Measurements from ENCODE around the gene THEM5.

The THEM5 gene

DNA sequence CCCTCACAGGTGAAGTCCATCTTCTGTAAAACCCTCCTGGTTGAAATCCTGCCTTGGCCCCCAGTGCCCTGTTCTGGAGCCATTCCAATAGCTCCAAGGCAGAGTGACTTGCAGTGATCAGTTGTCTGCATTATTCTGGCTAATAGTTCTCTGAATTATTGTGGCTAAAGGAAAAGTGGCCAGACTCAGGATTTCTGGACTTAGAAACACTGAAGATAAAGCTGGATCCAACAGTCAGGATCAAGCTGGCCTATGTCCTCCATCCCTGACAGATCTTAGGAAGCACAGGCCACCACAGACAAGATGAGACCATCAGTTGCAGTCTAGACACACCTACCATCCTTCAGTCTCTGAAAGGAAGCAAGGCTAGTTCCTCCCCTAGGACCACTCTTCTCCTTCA is 13.1 kb downstream of the THEM5 start:
- H3K4me2 ChIP-seq (ENCODE audit: low read depth, low read length): peak overlapping the region; percentile 92
- peak overlapping the region; percentile 66; the same call in 1 of the 2 replicates for H3K9ac ChIP-seq (ENCODE audit: low read length)

DNA sequence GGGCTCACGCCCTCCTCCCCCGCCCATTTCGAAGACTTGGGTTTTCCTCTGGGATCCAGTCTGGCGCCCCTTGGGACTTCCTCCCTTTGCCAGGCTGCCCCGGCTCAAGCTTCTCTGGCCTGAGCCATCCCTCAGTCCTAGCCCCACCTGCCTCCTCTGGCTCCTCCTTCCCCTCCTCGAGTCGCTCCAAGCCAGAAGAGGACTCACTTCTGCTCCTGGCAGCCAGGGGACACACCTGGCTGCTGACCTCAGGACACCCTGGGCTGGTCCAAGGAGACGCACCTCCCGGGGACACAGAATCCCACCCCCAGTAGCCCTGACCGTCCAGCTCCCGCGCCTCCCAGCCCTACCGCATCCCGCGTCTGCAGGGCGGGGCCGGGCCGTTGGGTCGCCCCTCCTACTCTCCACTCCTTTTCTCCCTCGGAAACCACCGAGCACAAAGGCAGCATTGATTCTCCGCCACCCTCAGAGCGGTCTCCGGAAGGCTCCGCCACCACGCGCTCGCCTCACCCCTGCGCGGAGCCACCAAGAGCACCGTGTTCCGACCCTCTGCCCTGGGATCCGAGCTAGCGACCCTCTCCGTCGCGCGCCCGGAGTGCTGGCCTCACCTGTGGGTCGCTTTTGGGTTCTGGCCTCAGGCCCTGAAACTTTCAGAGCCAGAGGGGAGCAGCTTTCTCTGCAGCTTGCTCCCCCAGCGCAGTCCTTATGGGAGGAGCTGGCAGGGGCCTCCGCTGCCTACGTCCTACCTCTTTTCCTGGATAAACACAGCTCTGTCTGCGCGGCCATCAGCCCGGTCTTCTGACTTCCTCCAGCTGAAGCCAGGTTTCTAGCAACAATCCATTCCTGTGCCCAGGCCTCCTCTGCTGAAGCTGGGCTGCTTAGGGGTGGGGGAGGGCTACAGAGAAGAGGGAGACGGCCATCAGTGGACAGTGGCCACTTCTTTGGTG is 13.8 kb downstream of the THEM5 start, which contains the start of gene C2CD4D:
C2CD4D (minus strand) TSS at position 364 of the 947 bp plus-strand sequence. CDS start 831 bp downstream, outside the sequence.
- Histone ChIP-seq H3K27ac (ENCODE audit: low read length) (peak within 1 kb of the TSS; percentile 47; the same call in 1 of the 2 replicates), H3K9me3 (replicated peaks; ENCODE audit: insufficient read depth, low read length) (no peaks in the 10 kb centered on the region), H3K27me3 (replicated peaks; ENCODE audit: insufficient read depth, low read length) (no peaks in the 10 kb centered on the region), H3K9ac (ENCODE audit: low read length) (peak within 1 kb of the TSS; percentile 66), H3K9me2 (replicated peaks; ENCODE audit: insufficient read depth, low read length) (no peaks in the 10 kb centered on the region), H3F3A (ENCODE audit: insufficient read depth, low read length) (peaks cover 21% of the 10 kb centered on the region), H3K36me3 (replicated peaks; ENCODE audit: insufficient read depth, low read length) (no peaks in the 10 kb centered on the region), H3K4me1 (ENCODE audit: low read length) (peaks cover 29% of the 10 kb centered on the region), H2AFZ (ENCODE audit: low read length) (peak within 1 kb of the TSS; percentile 92), H3K4me2 (ENCODE audit: low read depth, low read length) (peak within 1 kb of the TSS; percentile 92), H3K79me2 (ENCODE audit: low read length) (no peaks in the 10 kb centered on the region), H4K20me1 (ENCODE audit: insufficient read depth, low read length) (no peaks in the 10 kb centered on the region), H3K4me3 (ENCODE audit: low read length) (peak within 1 kb of the TSS; percentile 75)
- DNase-seq: peak; percentile 88
- no peak for TF ChIP-seq EZH2phosphoT487 (IDR thresholded peaks at IDR 0.05; ENCODE audit: low read length)
- peak; percentile 27 for TF ChIP-seq CTCF (IDR thresholded peaks at IDR 0.05; ENCODE audit: low read length)
- TF ChIP-seq EZH2 (optimal IDR thresholded peaks at IDR 0.05; ENCODE audit: low read depth, low read length): no peak

More for the DNA sequence above, 13.1 kb downstream of the THEM5 start:
- Histone ChIP-seq H3K4me1 (ENCODE audit: low read length) (peaks cover 29% of the 10 kb centered on the region), H3K9me2 (replicated peaks; ENCODE audit: insufficient read depth, low read length) (no peaks in the 10 kb centered on the region), H3K36me3 (replicated peaks; ENCODE audit: insufficient read depth, low read length) (no peaks in the 10 kb centered on the region), H3K27ac (ENCODE audit: low read length) (peak overlapping the region; percentile 47; the same call in 1 of the 2 replicates), H3F3A (ENCODE audit: insufficient read depth, low read length) (peaks cover 21% of the 10 kb centered on the region), H2AFZ (ENCODE audit: low read length) (peak overlapping the region; percentile 92), H3K27me3 (replicated peaks; ENCODE audit: insufficient read depth, low read length) (no peaks in the 10 kb centered on the region), H4K20me1 (ENCODE audit: insufficient read depth, low read length) (no peaks in the 10 kb centered on the region), H3K4me3 (ENCODE audit: low read length) (peak overlapping the region; percentile 75), H3K79me2 (ENCODE audit: low read length) (no peaks in the 10 kb centered on the region), H3K9me3 (replicated peaks; ENCODE audit: insufficient read depth, low read length) (no peaks in the 10 kb centered on the region)
- no peak for DNase-seq
- TF ChIP-seq EZH2phosphoT487 (IDR thresholded peaks at IDR 0.05; ENCODE audit: low read length): no peak
- no peak for TF ChIP-seq EZH2 (optimal IDR thresholded peaks at IDR 0.05; ENCODE audit: low read depth, low read length)
- TF ChIP-seq CTCF (IDR thresholded peaks at IDR 0.05; ENCODE audit: low read length): no peak

- peak overlapping the region; percentile 75 for H3K4me3 ChIP-seq (ENCODE audit: low read length)
- peak overlapping the region; percentile 92 for H3K4me2 ChIP-seq (ENCODE audit: low read depth, low read length)
- no peaks in the 10 kb centered on the region for H3K9me2 ChIP-seq (replicated peaks; ENCODE audit: insufficient read depth, low read length)
- H3K27me3 ChIP-seq (replicated peaks; ENCODE audit: insufficient read depth, low read length): no peaks in the 10 kb centered on the region
- H2AFZ ChIP-seq (ENCODE audit: low read length): peak overlapping the region; percentile 92
- H3K27ac ChIP-seq (ENCODE audit: low read length): peak overlapping the region; percentile 0; the same call in 1 of the 2 replicates
- DNase-seq: no peak
- peak overlapping the region; percentile 66; the same call in 1 of the 2 replicates for H3K9ac ChIP-seq (ENCODE audit: low read length)
- TF ChIP-seq CTCF (IDR thresholded peaks at IDR 0.05; ENCODE audit: low read length): no peak
- no peak for TF ChIP-seq EZH2 (optimal IDR thresholded peaks at IDR 0.05; ENCODE audit: low read depth, low read length)
- no peak for TF ChIP-seq EZH2phosphoT487 (IDR thresholded peaks at IDR 0.05; ENCODE audit: low read length)
- H3K9me3 ChIP-seq (replicated peaks; ENCODE audit: insufficient read depth, low read length): no peaks in the 10 kb centered on the region
- no peaks in the 10 kb centered on the region for H4K20me1 ChIP-seq (ENCODE audit: insufficient read depth, low read length)
- peaks cover 36% of the 10 kb centered on the region for H3K4me1 ChIP-seq (ENCODE audit: low read length)
- no peaks in the 10 kb centered on the region for H3K79me2 ChIP-seq (ENCODE audit: low read length)
- no peaks in the 10 kb centered on the region for H3K36me3 ChIP-seq (replicated peaks; ENCODE audit: insufficient read depth, low read length)
- peaks cover 21% of the 10 kb centered on the region for H3F3A ChIP-seq (ENCODE audit: insufficient read depth, low read length)
Measured at GRCh38 chr1:151839082-151839412, 14.5 kb downstream of the THEM5 start.

Data from MM.1S (cell line).